Effector CD4-positive, alpha-beta T cell (primary cell): ENCODE data around the gene SLC5A11.
"Not testable (repeated sequence)": the region's sequence is repeated elsewhere in the genome, so short reads cannot be mapped to it uniquely, and the experiment has no call there.

Experiments used
- DNase-seq: peaks from one replicate; pipeline ENCODE4 v3.0.0-alpha.2; 2020
- total RNA-seq: gene quantifications from one replicate; lab custom pipeline; 2026; lab: John Stamatoyannopoulos, UW

SLC5A11 gene, protein sequence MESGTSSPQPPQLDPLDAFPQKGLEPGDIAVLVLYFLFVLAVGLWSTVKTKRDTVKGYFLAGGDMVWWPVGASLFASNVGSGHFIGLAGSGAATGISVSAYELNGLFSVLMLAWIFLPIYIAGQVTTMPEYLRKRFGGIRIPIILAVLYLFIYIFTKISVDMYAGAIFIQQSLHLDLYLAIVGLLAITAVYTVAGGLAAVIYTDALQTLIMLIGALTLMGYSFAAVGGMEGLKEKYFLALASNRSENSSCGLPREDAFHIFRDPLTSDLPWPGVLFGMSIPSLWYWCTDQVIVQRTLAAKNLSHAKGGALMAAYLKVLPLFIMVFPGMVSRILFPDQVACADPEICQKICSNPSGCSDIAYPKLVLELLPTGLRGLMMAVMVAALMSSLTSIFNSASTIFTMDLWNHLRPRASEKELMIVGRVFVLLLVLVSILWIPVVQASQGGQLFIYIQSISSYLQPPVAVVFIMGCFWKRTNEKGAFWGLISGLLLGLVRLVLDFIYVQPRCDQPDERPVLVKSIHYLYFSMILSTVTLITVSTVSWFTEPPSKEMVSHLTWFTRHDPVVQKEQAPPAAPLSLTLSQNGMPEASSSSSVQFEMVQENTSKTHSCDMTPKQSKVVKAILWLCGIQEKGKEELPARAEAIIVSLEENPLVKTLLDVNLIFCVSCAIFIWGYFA
- 1.3 reads per million for total RNA-seq

- DNase-seq = no peak
These were observed at the start of gene SLC5A11 for GRCh38 chr16:24845726-24846547. SLC5A11 (plus strand) TSS chr16:24845963; CDS start chr16:24858644, 12,681 bp downstream.

- DNase-seq = no peak
These were observed 45.2 kb upstream of the SLC5A11 start for GRCh38 chr16:24800586-24800985.

DNA sequence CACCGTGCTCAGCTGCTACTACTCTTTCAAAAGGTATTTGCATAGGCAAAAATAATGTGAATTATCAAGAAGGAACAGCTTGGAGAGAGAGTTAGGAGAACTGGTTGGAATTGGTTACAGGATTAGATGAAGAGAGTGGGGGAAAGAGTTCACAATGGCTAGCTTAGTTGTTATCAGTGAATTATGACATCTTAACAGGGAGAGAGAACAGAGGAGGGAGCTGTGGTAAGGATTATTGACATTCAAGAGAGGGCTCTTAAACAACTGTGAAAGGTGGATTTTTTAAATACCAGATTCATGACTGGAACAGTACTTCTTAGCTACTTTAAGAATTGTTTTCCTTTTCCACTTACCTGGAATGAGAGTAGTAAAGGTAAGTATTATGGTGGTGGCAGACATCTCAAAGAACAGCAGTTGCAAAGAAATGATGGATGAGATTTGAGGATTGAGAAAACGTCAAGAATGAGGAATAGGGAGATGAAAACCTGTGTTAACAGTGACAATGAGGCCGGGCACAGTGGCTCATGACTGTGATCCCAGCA is 43.9 kb upstream of the SLC5A11 start:
- no peak for DNase-seq

DNA sequence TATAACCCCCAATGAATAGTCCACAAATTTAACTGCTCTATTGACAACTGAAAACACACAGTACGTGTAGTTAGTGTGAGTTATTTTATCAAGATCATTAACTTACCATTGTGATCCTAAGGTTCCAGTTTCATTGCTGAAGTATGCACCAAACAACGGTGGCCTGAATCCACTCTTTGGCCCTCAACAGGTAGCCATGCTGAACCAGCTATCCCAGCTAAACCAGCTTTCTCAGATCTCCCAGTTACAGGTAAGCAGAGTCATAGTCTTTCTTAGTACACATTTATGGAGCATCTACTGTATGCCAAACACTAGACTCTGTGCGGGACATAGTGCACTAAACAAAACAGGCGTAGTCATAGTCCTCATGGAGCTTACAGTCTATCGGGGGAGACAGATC is 40.3 kb upstream of the SLC5A11 start:
- DNase-seq = no peak

GRCh38 chr16:24807301-24807700 is 38.5 kb upstream of the SLC5A11 start:
- no peak for DNase-seq

DNA sequence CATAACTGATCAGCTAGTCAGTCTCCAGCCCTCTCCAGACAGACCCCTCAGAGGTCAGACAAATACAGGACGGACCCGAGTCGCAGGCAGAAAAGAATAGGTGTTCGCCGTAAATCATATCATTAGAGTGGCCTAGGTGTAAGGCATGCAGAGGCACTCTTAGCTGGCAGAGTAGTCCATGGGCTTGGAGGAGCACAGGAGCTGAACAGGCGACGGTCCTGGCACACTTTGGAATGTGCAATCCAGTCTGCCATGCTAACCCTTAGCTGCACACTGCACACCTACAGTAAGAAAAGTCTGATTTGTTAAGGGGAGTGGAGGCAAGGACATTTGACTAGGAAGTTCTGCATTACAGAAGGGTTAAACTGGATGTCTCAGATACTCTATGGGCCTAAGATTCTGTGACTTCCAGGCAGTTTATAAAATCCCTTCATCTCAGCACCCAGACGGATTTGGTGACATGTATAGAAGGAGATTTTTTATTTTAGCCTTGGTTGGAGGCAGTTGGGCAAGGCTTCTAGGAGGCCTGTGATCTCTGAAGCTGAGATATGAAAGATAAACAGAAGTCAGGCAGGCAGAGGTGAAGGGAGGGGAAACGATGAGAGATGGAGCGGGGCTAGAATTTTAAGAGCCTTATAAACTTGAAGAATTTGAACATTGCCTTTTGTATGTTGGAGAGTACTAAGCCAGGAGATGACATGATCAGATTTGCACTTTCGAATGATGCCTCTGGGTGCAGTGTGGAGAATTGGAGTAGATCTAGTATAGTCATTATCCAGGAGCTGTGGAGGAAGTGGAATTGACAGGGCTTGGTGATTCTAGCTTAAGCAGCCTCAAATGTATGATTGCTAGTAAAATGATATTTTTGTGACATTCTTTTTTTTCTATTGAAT is 34.6 kb upstream of the SLC5A11 start:
- DNase-seq = no peak

GRCh38 chr16:24812813-24813212 is 33.0 kb upstream of the SLC5A11 start:
- not testable (repeated sequence) for DNase-seq

GRCh38 chr16:24815021-24815420 is 30.7 kb upstream of the SLC5A11 start:
- DNase-seq = no peak

GRCh38 chr16:24816688-24817087 is 29.1 kb upstream of the SLC5A11 start:
- no peak for DNase-seq

DNA sequence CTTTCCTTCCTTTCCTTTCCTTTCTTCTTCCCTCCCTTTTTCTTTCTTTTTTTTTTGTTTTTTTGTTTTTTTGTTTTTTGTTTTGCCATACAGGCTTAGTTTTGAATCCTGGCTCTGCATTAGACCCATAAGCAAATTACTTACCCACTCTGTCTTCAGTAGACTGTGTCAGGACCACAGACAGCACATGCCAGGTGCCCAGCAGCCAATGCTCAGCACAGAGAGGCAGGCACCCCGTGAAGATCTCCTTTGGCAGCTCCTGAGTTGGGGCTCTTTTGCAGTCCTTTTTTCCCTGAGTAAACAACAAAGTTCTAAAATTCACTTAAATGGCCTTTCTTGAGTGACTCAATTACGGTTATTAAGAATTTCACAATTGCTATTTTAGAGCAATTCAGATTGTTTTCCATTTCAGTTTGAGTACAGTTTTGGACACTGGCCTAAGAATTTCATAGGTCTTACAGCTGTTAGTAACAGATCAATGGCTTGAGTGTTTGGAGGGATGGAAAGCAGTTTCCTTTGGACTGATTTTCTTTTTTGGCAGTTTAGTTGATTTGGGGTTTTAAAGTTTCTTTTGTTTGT is 26.2 kb upstream of the SLC5A11 start:
- DNase-seq = no peak

GRCh38 chr16:24820522-24820921 is 25.2 kb upstream of the SLC5A11 start:
- DNase-seq = no peak

- no peak for DNase-seq
These were observed 24.6 kb upstream of the SLC5A11 start for GRCh38 chr16:24821129-24821528.

DNA sequence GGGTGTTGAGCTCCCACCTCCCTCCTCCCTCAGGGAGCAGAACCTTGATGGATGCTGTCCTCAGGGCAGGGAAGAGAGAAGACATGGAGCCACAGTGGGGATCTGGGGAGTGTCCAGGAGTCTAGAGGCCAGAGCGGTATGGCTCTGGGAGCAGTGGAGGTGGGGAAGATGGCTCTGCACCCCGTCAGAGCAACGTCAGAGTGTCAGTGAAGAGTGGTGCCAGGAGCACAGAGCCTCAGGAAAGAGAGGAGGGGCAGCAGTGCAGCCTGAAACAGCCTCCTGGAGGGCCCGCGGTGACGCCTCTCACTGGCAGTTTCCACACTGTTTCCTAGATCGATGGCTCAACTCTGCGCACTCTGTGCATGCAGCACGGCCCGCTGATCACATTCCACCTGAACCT is 23.2 kb upstream of the SLC5A11 start:
- DNase-seq = no peak

DNA sequence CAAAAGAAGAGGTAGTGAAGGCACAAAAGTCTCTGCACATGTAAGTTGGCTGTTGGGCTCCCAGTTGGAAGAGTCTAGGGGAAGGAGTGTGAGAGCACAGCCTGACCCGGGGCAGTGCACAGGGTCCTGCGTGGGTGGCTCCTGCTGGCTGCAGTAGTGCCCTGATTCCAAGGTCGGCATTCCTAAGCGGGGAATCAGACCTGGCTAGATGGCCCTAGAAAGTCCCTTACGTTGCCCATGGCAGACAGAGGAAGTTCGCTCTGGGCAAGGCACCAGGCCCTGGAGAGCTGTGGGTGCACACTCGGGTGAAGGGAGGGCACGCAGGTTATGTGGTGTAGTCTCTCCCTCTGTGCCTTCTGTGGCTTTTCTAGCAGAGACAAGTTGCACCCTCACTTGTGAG is 22.8 kb upstream of the SLC5A11 start:
- DNase-seq = no peak

- no peak for DNase-seq
These were observed 20.1 kb upstream of the SLC5A11 start for GRCh38 chr16:24825696-24826095.

- no peak for DNase-seq
These were observed 19.6 kb upstream of the SLC5A11 start for GRCh38 chr16:24826096-24826690.

DNA sequence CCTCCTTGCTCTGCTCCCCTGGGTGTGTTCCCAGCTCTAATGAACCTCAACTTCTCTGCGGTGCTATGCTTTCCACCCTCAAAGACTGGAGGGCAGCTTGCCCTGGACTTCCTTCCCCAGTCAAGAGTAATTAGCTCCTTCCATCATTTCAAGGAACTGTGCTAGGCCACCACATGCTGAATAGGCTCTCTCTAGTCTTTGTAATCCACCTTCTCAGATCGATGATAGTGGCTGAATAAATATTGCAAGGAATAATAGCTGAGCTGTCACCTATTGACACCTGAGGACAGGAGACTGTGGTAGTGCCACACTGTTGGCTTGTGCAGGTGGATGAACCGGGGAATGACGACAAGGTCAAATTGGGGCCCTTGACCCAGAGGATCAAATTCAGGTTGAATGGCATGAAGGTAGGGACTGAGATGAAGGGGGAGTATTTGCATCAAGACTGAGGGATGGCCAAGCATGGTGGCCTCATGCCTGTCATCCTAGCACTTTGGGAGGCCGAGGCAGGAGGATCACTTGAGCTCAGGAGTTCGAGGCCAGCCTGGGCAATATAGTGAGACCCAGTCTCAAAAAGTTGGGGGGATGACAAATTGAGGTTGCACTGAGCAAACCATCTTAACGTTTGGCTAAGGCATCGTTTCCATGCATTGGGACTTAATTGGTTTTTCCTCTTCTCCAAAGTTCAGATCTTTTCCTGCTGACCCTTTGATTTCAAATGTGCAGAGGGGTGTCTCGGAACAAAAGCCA is 18.8 kb upstream of the SLC5A11 start:
- no peak for DNase-seq

DNA sequence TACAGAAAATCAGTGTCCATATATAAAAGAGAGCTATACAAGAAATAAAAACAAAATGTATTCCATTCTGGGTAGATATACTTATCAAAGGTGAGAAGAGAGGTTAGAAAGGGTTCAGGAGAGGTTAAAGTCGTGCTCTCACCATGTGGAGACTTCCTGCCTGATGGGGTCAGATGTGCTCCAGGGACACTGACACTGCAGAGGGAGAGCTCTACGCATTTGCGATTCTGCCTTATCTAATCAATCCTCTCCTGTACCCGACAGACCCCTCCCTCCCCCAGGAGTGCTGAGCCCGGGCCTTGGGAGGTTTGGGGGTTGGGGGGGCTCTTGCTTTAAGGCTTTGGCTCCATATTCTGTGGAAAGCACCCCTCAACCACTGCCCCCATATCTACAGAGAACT is 16.6 kb upstream of the SLC5A11 start:
- DNase-seq = no peak

- DNase-seq = no peak
These were observed 12.4 kb upstream of the SLC5A11 start for GRCh38 chr16:24833352-24833751.
